HepG2 (cell line): ENCODE data around the gene NLRC5. TPM values are rescaled to one million over a fixed set of nuclear protein-coding genes. Genes with fewer than 3 reads are reported as not detected.
A peak's percentile ranks its signal among the peaks of the same experiment; 100 is the strongest.

Source experiments
- EP300 ChIP-seq, 3 experiments: sonication (generic) in 1 of 3; formaldehyde crosslinking in 1 of 3; IDR thresholded peaks; 2 replicates each; pipeline versions ENCODE4 v1.5.1 to v1.6.1; 2011 to 2020; ENCODE audit warnings: low read depth in 2 of 3, low read length in 2 of 3, borderline replicate concordance in 1 of 3, improper control_type of control experiment in 1 of 3, mild to moderate bottlenecking in 1 of 3, missing genetic modification reagents in 1 of 3, moderate library complexity in 1 of 3
- FOXK1 ChIP-seq: sonication (generic); formaldehyde crosslinking; IDR thresholded peaks from 2 replicates; pipeline ENCODE4 v1.4.0; 2020; ENCODE audit warnings: low read depth, missing genetic modification reagents, borderline replicate concordance
- FUBP1 ChIP-seq: sonication (generic); formaldehyde crosslinking; IDR thresholded peaks from 2 replicates; pipeline ENCODE4 v1.5.1; 2020; ENCODE audit warnings: missing genetic modification reagents, mild to moderate bottlenecking, borderline replicate concordance
- GMEB2 ChIP-seq: IDR thresholded peaks from 2 replicates; pipeline ENCODE4 v1.6.1; 2016; ENCODE audit warnings: missing biosample characterization, missing genetic modification reagents, low read depth
- HIVEP1 ChIP-seq: sonication (generic); formaldehyde crosslinking; IDR thresholded peaks from 2 replicates; pipeline ENCODE4 v1.4.0; 2020; ENCODE audit warnings: mild to moderate bottlenecking, missing genetic modification reagents
- MIER3 ChIP-seq: IDR thresholded peaks from 2 replicates; pipeline ENCODE4 v1.6.1; 2016; ENCODE audit warnings: missing compliant biosample characterization, borderline replicate concordance
- MTA3 ChIP-seq: sonication (generic); formaldehyde crosslinking; IDR thresholded peaks from 2 replicates; pipeline ENCODE4 v1.4.0; 2020; ENCODE audit warnings: missing genetic modification reagents
- SETDB1 ChIP-seq: sonication (generic); formaldehyde crosslinking; IDR thresholded peaks from 2 replicates; pipeline ENCODE4 v1.5.1; 2020; ENCODE audit warnings: missing genetic modification reagents, mild to moderate bottlenecking, borderline replicate concordance
- SRF ChIP-seq: IDR thresholded peaks from 2 replicates; pipeline ENCODE4 v1.6.1; 2011; ENCODE audit warnings: mild to moderate bottlenecking, low read depth, low read length, moderate library complexity
- STAG1 ChIP-seq: sonication (generic); formaldehyde crosslinking; IDR thresholded peaks from 2 replicates; pipeline ENCODE4 v1.4.0; 2020; ENCODE audit warnings: missing genetic modification reagents
- STAT5B ChIP-seq: sonication (generic); formaldehyde crosslinking; IDR thresholded peaks from 2 replicates; pipeline ENCODE4 v1.4.0; 2020; ENCODE audit warnings: missing genetic modification reagents
- TAF15 ChIP-seq: fragments of 200-400 bp; formaldehyde crosslinking; IDR thresholded peaks from one replicate; pipeline ENCODE4 v1.6.1; 2018; ENCODE audit warnings: mild to moderate bottlenecking, low read depth, low read length; ENCODE audit not compliant: poor library complexity, severe bottlenecking
- TMF1 ChIP-seq: sonication (generic); formaldehyde crosslinking; IDR thresholded peaks from 2 replicates; pipeline ENCODE4 v1.8.1; 2022; ENCODE audit warnings: low read depth, missing genetic modification reagents
- ZBTB3 ChIP-seq: sonication (generic); formaldehyde crosslinking; IDR thresholded peaks from 2 replicates; pipeline ENCODE4 v1.4.0; 2020; ENCODE audit warnings: low read depth, mild to moderate bottlenecking, moderate library complexity, missing genetic modification reagents, borderline replicate concordance
- ZNF138 ChIP-seq: sonication (generic); formaldehyde crosslinking; IDR thresholded peaks from 2 replicates; pipeline ENCODE4 v1.5.0; 2020; ENCODE audit warnings: mild to moderate bottlenecking, low read depth, missing genetic modification reagents
- ZNF34 ChIP-seq: sonication (generic); formaldehyde crosslinking; IDR thresholded peaks from 2 replicates; pipeline ENCODE4 v1.4.0; 2020; ENCODE audit warnings: mild to moderate bottlenecking, missing genetic modification reagents, borderline replicate concordance
- ZNF556 ChIP-seq: sonication (generic); formaldehyde crosslinking; IDR thresholded peaks from 2 replicates; pipeline ENCODE4 v1.4.0; 2020; ENCODE audit warnings: mild to moderate bottlenecking, missing genetic modification reagents, borderline replicate concordance
- ZNF747 ChIP-seq: sonication (generic); formaldehyde crosslinking; IDR thresholded peaks from 2 replicates; pipeline ENCODE4 v1.8.1; 2023; ENCODE audit warnings: missing genetic modification reagents, mild to moderate bottlenecking, borderline replicate concordance
- polyA plus RNA-seq, 8 experiments: library from polyadenylated mRNA; depleted of rRNA in 3 of 8; stranded (reverse) in 7 of 8; unstranded in 1 of 8; fragments of >200 nt; fragmentation: Illumina TruSeq in 4 of 8; extraction: Trizol in 4 of 8; gene quantifications; 2 replicates each; pipeline versions ENCODE4 v1.2.1 to v1.2.3, GENCODE V29; 2011 to 2016; ENCODE audit warnings: low read depth in 4 of 8, missing spikeins in 1 of 8, mixed read lengths in 1 of 8; ENCODE audit not compliant: insufficient read depth in 1 of 8
- total RNA-seq, 5 experiments: library from RNA; depleted of rRNA; stranded (reverse); fragments of >200 nt; fragmentation: Illumina TruSeq; extraction: Trizol; gene quantifications; 2 replicates each; pipeline ENCODE4 v1.2.3, GENCODE V29; 2016; ENCODE audit warnings: low read depth in 1 of 5
- TF ChIP-seq, protein P1 (sequence below): sonication (generic); formaldehyde crosslinking; IDR thresholded peaks from 2 replicates; pipeline ENCODE4 v1.5.0; 2020; ENCODE audit warnings: missing genetic modification reagents, mild to moderate bottlenecking, borderline replicate concordance
- TF ChIP-seq, protein P2 (sequence below): sonication (generic); formaldehyde crosslinking; IDR thresholded peaks from 2 replicates; pipeline ENCODE4 v1.5.0; 2020; ENCODE audit warnings: mild to moderate bottlenecking, low read depth, missing genetic modification reagents, borderline replicate concordance
- TF ChIP-seq, protein P3 (sequence below): sonication (generic); formaldehyde crosslinking; IDR thresholded peaks from 2 replicates; pipeline ENCODE4 v1.5.0; 2020; ENCODE audit warnings: mild to moderate bottlenecking, missing genetic modification reagents

Gene NLRC5
- total and polyA plus RNA-seq, 2 of the 13 experiments (the other 11 are each of a cell fraction or from before 2014, with no cell fraction given) = 6.3 to 12.7 TPM

DNA sequence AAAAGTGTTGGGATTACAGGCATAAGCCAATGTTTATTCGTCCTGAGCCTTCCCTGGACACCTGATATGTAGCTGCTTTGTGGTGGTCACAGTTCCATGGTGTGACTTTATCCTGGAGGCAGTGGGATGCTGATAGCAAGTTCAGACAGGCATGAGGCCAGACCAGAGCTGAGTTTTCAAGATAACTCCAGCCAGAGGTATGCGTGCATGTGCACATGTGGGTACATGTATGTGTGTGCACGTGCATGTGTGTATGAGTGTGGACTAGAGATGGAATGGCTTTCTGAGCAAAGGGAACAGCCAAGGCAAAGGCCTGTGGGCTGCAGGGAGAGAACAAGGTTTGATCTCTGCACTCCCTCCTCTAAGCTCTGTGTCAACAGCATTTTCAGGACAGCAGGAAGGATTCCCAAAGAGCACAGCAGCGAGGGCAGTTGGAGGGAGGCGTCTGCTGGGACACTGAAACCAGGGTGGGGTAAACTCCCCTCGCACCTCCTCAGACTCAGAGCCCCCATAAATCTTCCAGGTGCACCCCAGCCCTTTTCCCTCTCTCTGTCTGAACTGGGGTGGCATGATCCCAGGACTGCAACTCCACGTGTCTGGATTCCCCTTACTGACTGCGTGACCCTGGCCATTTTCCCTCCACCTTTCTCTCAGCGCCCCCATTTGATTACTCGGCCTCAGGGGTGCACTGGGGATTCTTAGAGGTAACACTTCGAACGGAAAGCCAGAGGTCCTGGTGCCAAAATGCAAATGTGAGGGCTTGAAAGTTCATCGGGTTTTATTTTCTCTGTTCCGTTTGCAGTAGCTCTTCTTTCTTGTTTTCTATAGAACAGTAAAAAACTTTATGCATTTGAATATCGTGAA lies 15.3 kb downstream of the NLRC5 start (continued):
- TF ChIP-seq, protein P1, sequence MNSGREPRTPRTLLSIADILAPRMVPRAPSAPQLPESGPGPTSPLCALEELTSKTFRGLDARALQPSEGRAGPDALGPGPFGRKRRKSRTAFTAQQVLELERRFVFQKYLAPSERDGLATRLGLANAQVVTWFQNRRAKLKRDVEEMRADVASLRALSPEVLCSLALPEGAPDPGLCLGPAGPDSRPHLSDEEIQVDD (CRISPR knock-in tag) = no peak
- TF ChIP-seq ZNF138 (CRISPR knock-in tag) = no peak
- TF ChIP-seq, protein P2, sequence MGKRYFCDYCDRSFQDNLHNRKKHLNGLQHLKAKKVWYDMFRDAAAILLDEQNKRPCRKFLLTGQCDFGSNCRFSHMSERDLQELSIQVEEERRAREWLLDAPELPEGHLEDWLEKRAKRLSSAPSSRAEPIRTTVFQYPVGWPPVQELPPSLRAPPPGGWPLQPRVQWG = no peak
- TF ChIP-seq STAG1 (CRISPR knock-in tag) = peak; percentile 29; the same call in 1 of the 2 replicates
- no peak for TF ChIP-seq TMF1
- TF ChIP-seq TAF15 = no peak
- TF ChIP-seq ZNF747 (CRISPR knock-in tag) = no peak
- no peak for TF ChIP-seq SETDB1
- TF ChIP-seq GMEB2 (CRISPR knock-in tag) = no peak
- no peak for TF ChIP-seq ZBTB3
- TF ChIP-seq STAT5B (CRISPR knock-in tag) = no peak
- TF ChIP-seq SRF = no peak
- no peak for TF ChIP-seq ZNF34 (CRISPR knock-in tag)
- no peak for TF ChIP-seq FOXK1
- TF ChIP-seq MTA3 (CRISPR knock-in tag) = no peak
- TF ChIP-seq EP300 (IDR thresholded peaks at IDR 0.05; ENCODE audit: low read depth in 2 of 2, low read length in 2 of 2) = peak in 1 of 2 experiments; percentile 34; a peak in 1 of 4 replicates
- TF ChIP-seq EP300 (CRISPR knock-in tag; IDR thresholded peaks at IDR 0.05; ENCODE audit: borderline replicate concordance) = 0 out of 2 replicates have a peak, but pooled peaks have one; percentile 23
- TF ChIP-seq, protein P3, sequence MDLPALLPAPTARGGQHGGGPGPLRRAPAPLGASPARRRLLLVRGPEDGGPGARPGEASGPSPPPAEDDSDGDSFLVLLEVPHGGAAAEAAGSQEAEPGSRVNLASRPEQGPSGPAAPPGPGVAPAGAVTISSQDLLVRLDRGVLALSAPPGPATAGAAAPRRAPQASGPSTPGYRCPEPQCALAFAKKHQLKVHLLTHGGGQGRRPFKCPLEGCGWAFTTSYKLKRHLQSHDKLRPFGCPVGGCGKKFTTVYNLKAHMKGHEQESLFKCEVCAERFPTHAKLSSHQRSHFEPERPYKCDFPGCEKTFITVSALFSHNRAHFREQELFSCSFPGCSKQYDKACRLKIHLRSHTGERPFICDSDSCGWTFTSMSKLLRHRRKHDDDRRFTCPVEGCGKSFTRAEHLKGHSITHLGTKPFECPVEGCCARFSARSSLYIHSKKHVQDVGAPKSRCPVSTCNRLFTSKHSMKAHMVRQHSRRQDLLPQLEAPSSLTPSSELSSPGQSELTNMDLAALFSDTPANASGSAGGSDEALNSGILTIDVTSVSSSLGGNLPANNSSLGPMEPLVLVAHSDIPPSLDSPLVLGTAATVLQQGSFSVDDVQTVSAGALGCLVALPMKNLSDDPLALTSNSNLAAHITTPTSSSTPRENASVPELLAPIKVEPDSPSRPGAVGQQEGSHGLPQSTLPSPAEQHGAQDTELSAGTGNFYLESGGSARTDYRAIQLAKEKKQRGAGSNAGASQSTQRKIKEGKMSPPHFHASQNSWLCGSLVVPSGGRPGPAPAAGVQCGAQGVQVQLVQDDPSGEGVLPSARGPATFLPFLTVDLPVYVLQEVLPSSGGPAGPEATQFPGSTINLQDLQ = no peak
- TF ChIP-seq FUBP1 (CRISPR knock-in tag) = no peak
- no peak for TF ChIP-seq HIVEP1 (CRISPR knock-in tag)
- peak; percentile 41; the same call in 1 of the 2 replicates for TF ChIP-seq MIER3
- TF ChIP-seq ZNF556 (CRISPR knock-in tag) = no peak
